ENCODE data around the gene LSP1.

DNA sequence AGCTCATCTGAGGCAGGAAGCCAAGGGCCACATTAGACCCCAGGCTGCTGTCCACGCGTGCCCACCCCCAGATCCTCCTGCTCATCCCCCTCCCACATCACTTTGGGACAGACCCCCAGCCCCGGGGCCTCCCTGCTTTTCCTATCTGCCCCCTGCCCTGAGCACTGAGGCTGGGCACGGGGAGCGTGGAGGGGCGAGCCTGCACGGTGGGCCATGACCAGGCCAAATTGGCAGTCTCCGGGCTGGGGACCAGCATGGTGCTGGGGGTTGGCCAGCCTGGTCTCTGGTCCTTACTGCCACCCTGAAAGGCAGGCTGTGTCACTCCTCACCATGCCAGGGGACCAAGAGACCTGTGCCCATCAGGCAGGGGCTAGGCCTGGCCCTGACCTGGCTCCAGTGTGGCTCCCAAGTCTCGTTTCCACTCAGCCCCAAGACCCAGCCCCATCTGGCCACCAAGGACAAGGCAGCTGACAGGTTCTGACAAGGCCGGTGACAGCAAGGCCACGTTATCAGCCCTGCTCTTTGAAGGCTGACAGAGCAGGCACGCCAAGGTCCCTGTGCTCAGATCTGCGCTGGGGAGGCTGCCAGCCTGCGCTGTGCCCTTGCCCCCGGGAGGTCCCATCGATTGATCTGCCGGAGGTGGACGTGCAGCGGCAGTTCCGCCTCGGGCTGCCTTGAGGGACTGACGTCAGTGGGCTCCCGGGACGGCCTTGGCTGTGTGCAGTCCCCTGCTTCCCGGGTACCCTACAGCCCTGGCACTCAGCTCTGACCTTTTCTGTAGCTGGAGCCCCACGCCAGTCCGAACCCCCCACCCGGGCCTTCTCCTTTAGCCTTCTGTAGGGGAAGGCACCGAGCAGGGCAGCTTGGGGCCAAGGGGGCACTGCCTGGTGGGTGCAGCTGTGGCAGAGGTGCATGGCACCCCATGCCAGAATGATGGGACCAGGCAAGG lies 10.5 kb upstream of the LSP1 start:
- no peak for TF ChIP-seq POLR2AphosphoS5 (IDR thresholded peaks at IDR 0.05)
- TF ChIP-seq, protein P1, sequence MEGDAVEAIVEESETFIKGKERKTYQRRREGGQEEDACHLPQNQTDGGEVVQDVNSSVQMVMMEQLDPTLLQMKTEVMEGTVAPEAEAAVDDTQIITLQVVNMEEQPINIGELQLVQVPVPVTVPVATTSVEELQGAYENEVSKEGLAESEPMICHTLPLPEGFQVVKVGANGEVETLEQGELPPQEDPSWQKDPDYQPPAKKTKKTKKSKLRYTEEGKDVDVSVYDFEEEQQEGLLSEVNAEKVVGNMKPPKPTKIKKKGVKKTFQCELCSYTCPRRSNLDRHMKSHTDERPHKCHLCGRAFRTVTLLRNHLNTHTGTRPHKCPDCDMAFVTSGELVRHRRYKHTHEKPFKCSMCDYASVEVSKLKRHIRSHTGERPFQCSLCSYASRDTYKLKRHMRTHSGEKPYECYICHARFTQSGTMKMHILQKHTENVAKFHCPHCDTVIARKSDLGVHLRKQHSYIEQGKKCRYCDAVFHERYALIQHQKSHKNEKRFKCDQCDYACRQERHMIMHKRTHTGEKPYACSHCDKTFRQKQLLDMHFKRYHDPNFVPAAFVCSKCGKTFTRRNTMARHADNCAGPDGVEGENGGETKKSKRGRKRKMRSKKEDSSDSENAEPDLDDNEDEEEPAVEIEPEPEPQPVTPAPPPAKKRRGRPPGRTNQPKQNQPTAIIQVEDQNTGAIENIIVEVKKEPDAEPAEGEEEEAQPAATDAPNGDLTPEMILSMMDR (IDR thresholded peaks at IDR 0.05) = no peak
